ENCODE measurements around the gene FBLN5. TPM values are rescaled to one million over a fixed set of nuclear protein-coding genes. Genes with fewer than 3 reads are reported as not detected.

Gene FBLN5
- total RNA-seq, 1 donor from 2014 or later, result 98.7 TPM

DNA sequence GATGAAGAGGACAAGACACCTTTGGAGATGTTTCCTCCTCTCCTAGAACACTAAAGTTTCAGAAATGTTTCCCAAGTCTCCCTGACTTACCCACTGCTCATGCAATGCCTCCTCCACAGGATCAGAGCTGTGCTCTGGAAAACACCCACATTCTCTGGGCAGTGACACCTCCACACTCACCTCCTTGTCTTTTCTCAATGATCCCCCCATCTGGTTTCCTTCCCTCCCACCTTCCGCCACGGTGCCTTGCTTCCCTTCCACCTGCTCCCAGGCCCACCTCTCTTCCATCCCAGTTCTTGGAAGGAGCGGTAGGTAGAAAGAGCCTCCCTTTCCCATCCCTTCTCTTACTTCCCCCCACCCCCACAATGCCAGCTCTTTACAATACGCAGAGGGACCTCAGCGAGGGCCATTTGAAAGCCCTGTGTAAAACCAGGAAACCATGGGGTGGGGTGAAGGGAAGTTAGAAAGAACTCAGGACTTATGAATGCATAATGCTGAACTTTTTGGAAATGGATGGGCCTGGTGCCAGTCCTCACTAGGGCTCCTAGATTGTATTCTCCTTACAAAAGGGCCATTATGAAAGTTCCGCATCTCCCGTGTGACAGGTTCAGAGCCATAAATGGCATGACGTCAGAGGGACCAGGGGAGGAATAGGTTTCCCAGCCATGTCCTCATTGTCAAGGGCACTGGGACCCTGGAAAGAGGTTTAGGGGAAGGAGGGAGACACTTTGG is 12.8 kb downstream of the FBLN5 start:
- H3K4me3 Mint-ChIP-seq (ENCODE audit: unreplicated experiment), result no peak overlapping the region
- DNase-seq (ENCODE audit: extremely low spot score, unreplicated experiment), result no peak
- TF ChIP-seq, protein P1, sequence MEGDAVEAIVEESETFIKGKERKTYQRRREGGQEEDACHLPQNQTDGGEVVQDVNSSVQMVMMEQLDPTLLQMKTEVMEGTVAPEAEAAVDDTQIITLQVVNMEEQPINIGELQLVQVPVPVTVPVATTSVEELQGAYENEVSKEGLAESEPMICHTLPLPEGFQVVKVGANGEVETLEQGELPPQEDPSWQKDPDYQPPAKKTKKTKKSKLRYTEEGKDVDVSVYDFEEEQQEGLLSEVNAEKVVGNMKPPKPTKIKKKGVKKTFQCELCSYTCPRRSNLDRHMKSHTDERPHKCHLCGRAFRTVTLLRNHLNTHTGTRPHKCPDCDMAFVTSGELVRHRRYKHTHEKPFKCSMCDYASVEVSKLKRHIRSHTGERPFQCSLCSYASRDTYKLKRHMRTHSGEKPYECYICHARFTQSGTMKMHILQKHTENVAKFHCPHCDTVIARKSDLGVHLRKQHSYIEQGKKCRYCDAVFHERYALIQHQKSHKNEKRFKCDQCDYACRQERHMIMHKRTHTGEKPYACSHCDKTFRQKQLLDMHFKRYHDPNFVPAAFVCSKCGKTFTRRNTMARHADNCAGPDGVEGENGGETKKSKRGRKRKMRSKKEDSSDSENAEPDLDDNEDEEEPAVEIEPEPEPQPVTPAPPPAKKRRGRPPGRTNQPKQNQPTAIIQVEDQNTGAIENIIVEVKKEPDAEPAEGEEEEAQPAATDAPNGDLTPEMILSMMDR (IDR thresholded peaks at IDR 0.05), result no peak
- H3K27me3 Mint-ChIP-seq (ENCODE audit: unreplicated experiment), result no peaks in the 10 kb centered on the region
- H3K4me1 Mint-ChIP-seq (ENCODE audit: unreplicated experiment), result peaks cover 2% of the 10 kb centered on the region
- peaks cover 32% of the 10 kb centered on the region for H3K36me3 Mint-ChIP-seq (ENCODE audit: unreplicated experiment)
- no peak overlapping the region for H3K27ac Mint-ChIP-seq (ENCODE audit: unreplicated experiment)
- H3K9me3 Mint-ChIP-seq (ENCODE audit: unreplicated experiment), result peaks cover 2% of the 10 kb centered on the region

DNA sequence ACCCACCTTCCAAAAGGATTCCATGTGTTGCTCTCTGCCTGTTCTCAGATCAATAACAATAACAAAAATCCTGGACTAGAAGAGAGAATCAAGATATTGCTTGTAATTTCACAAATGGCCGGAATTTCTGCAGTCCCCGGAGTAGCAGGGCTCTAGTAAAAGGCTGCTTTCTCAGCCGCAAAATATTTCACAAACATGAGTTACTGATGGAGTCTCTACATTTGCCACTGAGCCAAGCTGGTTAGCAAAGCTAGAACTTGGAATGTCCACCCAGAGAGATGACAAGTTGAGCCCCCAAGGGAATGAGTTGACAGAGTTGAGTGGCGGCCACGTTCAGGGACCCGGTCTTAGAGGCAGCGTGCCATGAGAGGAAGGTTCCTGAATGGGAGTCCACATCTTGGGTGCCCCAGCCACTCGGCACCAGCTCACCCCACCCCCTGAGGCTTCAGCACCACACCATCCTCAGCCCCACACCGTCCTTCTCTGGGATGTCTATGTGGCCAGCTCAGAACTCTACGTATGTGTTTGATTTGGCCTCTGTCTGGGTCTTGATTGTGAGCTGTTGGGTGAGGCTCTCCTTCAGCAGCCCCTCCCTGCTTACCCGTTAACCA is 15.9 kb downstream of the FBLN5 start:
- peaks cover 25% of the 10 kb centered on the region for H3K36me3 Mint-ChIP-seq (ENCODE audit: unreplicated experiment)
- TF ChIP-seq, protein P1 (IDR thresholded peaks at IDR 0.05), result no peak
- H3K4me3 Mint-ChIP-seq (ENCODE audit: unreplicated experiment), result no peak overlapping the region
- H3K4me1 Mint-ChIP-seq (ENCODE audit: unreplicated experiment), result peaks cover 12% of the 10 kb centered on the region
- no peaks in the 10 kb centered on the region for H3K9me3 Mint-ChIP-seq (ENCODE audit: unreplicated experiment)
- H3K27me3 Mint-ChIP-seq (ENCODE audit: unreplicated experiment), result no peaks in the 10 kb centered on the region
- H3K27ac Mint-ChIP-seq (ENCODE audit: unreplicated experiment), result no peak overlapping the region
- DNase-seq (ENCODE audit: extremely low spot score, unreplicated experiment), result no peak

DNA sequence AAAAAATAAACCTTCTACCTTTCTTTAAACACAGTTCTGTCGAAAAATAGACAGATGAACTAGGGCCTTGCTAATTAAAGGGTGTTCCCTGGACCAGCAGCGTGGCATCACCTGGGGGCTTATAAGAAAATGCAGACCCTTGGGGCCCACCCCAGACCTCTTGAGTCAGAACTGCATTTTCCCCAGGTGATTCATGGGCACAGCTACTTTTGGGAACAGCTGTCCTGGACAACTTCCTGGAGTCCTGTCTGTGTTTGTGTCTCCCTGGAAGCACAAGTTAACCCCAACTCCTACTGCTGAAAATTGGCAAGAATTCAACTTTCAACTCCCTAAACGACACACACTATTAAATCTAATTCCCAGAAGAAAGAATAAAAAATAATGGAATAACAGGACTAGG is 17.8 kb downstream of the FBLN5 start:
- TF ChIP-seq, protein P1 (IDR thresholded peaks at IDR 0.05), result no peak
- H3K27ac Mint-ChIP-seq (ENCODE audit: unreplicated experiment), result peak overlapping the region; percentile 20
- peaks cover 13% of the 10 kb centered on the region for H3K36me3 Mint-ChIP-seq (ENCODE audit: unreplicated experiment)
- H3K9me3 Mint-ChIP-seq (ENCODE audit: unreplicated experiment), result no peaks in the 10 kb centered on the region
- peaks cover 16% of the 10 kb centered on the region for H3K4me1 Mint-ChIP-seq (ENCODE audit: unreplicated experiment)
- H3K27me3 Mint-ChIP-seq (ENCODE audit: unreplicated experiment), result no peaks in the 10 kb centered on the region
- no peak for DNase-seq (ENCODE audit: extremely low spot score, unreplicated experiment)
- H3K4me3 Mint-ChIP-seq (ENCODE audit: unreplicated experiment), result no peak overlapping the region

DNA sequence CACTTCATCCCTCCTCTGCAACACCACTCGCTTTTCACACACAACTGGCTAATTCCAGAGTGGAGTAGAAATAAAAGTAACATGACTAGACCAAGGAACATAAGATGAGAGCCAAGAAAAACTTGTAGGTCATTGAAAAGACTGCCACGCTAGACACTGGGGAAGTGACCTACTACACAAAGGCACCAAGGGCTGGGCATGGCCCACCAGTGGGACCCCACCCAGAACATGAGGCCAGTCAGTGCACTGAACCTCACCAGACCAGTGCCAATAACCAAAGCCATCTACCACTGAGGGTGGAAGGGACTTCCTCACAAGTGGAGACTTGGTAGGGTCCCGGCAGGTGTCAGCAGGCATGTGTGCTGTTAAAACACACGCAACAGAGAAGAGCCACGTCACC is 19.7 kb downstream of the FBLN5 start:
- no peak overlapping the region for H3K4me3 Mint-ChIP-seq (ENCODE audit: unreplicated experiment)
- DNase-seq (ENCODE audit: extremely low spot score, unreplicated experiment), result no peak
- H3K36me3 Mint-ChIP-seq (ENCODE audit: unreplicated experiment), result peaks cover 10% of the 10 kb centered on the region
- H3K9me3 Mint-ChIP-seq (ENCODE audit: unreplicated experiment), result no peaks in the 10 kb centered on the region
- H3K27me3 Mint-ChIP-seq (ENCODE audit: unreplicated experiment), result no peaks in the 10 kb centered on the region
- no peak overlapping the region for H3K27ac Mint-ChIP-seq (ENCODE audit: unreplicated experiment)
- TF ChIP-seq, protein P1 (IDR thresholded peaks at IDR 0.05), result no peak
- H3K4me1 Mint-ChIP-seq (ENCODE audit: unreplicated experiment), result peaks cover 17% of the 10 kb centered on the region

DNA sequence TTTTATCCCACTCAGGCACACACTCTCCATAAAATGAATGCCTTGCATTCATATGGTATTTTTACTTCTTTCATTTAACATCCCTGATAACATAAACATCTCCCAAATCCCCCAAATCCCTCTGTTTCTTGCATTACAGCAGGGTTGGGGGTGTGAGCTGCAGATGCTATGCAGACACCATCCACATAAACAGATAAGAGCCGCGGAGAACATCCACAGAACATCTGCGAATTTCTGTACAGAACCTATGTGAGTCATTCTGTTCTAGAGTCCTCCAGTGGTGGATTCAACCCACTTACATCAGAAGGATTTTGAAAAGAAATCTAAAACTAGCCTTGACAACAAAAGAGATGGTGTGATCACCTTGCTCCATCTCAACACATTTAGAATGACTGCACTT is 20.3 kb downstream of the FBLN5 start:
- Mint-ChIP-seq H3K36me3 (ENCODE audit: unreplicated experiment) (peaks cover 10% of the 10 kb centered on the region), H3K9me3 (ENCODE audit: unreplicated experiment) (no peaks in the 10 kb centered on the region), H3K4me1 (ENCODE audit: unreplicated experiment) (peaks cover 17% of the 10 kb centered on the region), H3K27ac (ENCODE audit: unreplicated experiment) (no peak overlapping the region), H3K4me3 (ENCODE audit: unreplicated experiment) (no peak overlapping the region), H3K27me3 (ENCODE audit: unreplicated experiment) (no peaks in the 10 kb centered on the region)
- TF ChIP-seq, protein P1 (IDR thresholded peaks at IDR 0.05), result no peak
- no peak for DNase-seq (ENCODE audit: extremely low spot score, unreplicated experiment)
